GM18858 (cell line): ENCODE data around the gene ARHGAP22.

Experiments
- ATAC-seq: cut with Tn5 transposase; IDR thresholded peaks from one replicate; pipeline ENCODE4 v1.9.1; 2021; ENCODE audit not compliant: unreplicated experiment

The ARHGAP22 gene

GRCh38 chr10:48485711-48486110, 119.2 kb downstream of the ARHGAP22 start:
- ATAC-seq = no peak

- no peak for ATAC-seq
Measured at GRCh38 chr10:48484911-48485310, 120.0 kb downstream of the ARHGAP22 start.

GRCh38 chr10:48482207-48482606, 122.7 kb downstream of the ARHGAP22 start:
- no peak for ATAC-seq

GRCh38 chr10:48481385-48481784, 123.5 kb downstream of the ARHGAP22 start:
- no peak for ATAC-seq

GRCh38 chr10:48480397-48481374, 124.2 kb downstream of the ARHGAP22 start:
- no peak for ATAC-seq

- ATAC-seq = no peak
Measured at GRCh38 chr10:48478980-48479811, 125.7 kb downstream of the ARHGAP22 start.

DNA sequence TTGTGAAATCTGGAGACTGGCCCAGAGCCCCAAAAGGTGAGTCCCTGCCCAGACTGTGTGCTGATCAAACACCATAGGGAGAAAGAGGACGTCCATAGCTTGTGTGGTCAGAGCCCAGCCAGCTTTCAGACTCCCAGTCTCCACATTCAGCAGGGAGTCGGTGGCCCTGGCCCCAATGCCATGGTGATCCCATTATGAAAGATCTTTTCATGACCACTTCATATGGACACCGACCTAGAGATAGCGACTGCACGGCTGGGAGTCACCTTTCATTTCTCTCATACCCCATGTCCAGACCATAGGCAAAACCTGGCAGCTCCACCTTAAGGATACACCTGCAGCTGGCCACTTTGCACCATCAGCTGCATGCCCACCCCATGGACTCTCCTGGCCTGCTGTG, 126.4 kb downstream of the ARHGAP22 start:
- no peak for ATAC-seq

- no peak for ATAC-seq
Measured at GRCh38 chr10:48477616-48478015, 127.3 kb downstream of the ARHGAP22 start.

- no peak for ATAC-seq
Measured at GRCh38 chr10:48477141-48477540, 127.7 kb downstream of the ARHGAP22 start.

DNA sequence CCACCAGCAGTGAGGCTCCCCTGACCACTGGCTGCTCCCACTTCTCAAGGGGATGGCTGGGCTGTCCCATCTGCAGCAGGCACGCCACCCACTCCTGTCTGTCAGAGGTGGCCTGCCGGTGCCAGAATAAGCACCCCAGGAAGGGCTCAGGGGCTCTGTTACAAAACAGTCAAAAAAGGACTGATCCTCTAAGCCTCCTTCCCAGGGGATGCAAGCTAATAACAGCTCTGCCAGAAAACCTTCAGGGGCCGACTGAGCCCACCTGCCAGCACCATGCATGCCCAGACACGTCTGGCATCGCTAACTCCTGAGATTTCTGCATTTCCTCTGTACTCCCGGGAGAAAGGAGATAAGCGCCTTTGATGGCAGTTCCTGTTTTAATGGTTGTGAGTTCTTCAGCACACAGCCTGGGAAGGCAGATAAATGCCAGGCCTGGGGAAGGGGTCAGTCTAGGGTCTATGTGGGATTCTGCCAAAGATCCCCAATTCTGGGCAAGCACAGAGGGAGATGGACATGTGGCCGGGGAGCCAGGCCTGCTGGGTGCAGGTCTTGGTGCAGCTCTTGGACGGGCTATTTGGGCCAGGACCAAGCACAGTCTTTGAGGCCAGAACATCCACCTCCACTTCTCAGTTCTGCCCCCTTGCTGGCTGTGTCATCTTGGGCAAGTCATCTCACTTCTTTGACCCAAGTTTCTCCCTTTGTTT, 128.4 kb downstream of the ARHGAP22 start:
- no peak for ATAC-seq

GRCh38 chr10:48475943-48476278, 129.0 kb downstream of the ARHGAP22 start:
- no peak for ATAC-seq

GRCh38 chr10:48474765-48475365, 130.0 kb downstream of the ARHGAP22 start:
- no peak for ATAC-seq

GRCh38 chr10:48473704-48474103, 131.2 kb downstream of the ARHGAP22 start:
- ATAC-seq = no peak

- no peak for ATAC-seq
Measured at GRCh38 chr10:48472501-48473069, 132.3 kb downstream of the ARHGAP22 start.

GRCh38 chr10:48470893-48471805, 133.7 kb downstream of the ARHGAP22 start:
- no peak for ATAC-seq

DNA sequence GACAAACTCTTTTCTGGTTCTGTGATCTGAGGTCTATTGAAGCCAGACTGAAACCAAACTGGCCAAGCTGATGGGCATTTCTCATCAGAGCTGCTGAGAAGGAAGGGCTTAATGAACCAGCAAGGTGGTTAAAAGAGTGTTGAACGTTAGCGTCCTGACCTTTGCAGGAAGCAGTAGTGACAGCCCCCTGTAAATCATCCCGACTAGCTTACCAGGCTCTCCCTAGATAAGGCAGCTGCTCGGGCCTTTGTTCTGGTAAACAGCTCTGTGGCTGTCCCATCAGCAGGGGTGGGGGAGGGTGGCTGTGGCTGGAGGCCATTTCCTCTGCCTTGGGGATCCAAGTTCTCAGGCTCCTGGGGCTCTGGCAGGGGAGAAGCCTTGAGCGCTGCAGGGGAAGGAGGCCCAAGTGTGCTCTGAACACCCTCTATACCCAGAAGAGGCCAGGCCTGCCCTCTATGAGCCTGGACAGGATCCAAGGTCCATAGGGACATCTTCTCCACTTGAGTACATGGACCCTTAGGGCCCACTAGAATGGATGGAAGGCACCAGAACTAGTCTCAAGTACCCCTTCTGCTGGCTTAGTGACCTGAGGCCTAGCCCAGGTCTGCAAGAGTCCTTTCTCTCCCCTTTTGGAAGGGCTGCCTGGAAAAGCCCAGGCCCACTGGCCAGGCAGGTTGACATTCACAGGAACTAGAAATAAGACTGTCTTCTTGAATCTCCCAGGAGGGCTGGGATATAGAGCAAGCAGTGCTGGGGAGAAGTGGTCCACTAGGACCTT, 134.6 kb downstream of the ARHGAP22 start:
- ATAC-seq = no peak

- ATAC-seq = no peak
Measured at GRCh38 chr10:48469516-48470020, 135.3 kb downstream of the ARHGAP22 start.

DNA sequence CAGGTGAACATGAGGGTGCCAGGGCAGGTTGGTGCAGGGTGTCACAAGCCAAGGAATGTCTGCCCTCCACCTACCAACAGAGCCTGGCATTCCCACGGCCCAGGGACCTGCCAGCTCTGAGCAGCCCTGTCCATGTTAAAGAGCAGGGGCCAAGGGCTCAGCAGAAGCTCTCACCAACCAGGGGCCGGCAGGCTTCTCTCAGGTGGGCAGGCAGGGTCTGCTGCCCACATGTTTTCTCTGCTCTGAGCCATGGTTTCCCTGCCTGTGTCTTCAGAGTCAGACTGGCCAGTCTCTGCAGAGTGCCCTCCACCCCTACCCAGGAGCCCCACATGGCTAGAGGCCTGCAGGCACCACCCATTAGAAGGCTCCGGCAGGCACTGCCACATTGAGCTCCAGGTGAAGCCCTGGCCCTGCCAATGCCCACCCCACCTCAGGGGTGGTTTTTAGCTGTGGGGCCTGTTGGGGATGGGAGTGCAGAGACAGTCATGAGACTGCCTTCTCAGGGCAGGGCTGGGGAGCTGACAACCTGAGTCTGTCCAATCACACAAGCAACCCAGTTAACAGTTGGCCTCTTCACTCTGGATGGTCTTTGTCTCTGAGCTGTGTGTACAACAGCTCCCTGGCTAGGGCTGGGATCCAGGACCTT, 135.9 kb downstream of the ARHGAP22 start:
- ATAC-seq = no peak
